ENCODE data around the gene INSR.
"Not testable (repeated sequence)": the region's sequence is repeated elsewhere in the genome, so short reads cannot be mapped to it uniquely, and the experiment has no call there.

INSR gene

GRCh38 chr19:7210359-7210758, 83.9 kb downstream of the INSR start:
- TF ChIP-seq EZH2 (IDR thresholded peaks at IDR 0.05; ENCODE audit: borderline replicate concordance, low read depth, low read length, severe bottlenecking) (no peak), CTCF (IDR thresholded peaks at IDR 0.05; ENCODE audit: borderline replicate concordance, extremely low read depth, low read length, poor library complexity, severe bottlenecking) (no peak)
- Histone ChIP-seq H3K4me3 (ENCODE audit: low read depth in 1 of 2, low read length in 2 of 2) (no peak overlapping the region), H3K27ac (ENCODE audit: low read length) (no peak overlapping the region), H3K4me1 (ENCODE audit: insufficient read depth, low read length) (no peaks in the 10 kb centered on the region), H3K4me2 (ENCODE audit: insufficient read depth, low read length) (no peak overlapping the region), H3K9me3 (ENCODE audit: insufficient read depth, low read length, severe bottlenecking) (no peaks in the 10 kb centered on the region), H3K36me3 (ENCODE audit: insufficient read depth, low read length) (no peaks in the 10 kb centered on the region), H3K9ac (ENCODE audit: low read depth, low read length) (no peak overlapping the region), H3K27me3 (ENCODE audit: insufficient read depth, low read length, poor library complexity) (no peaks in the 10 kb centered on the region), H2AFZ (ENCODE audit: low read depth, low read length) (no peak overlapping the region), H3K79me2 (ENCODE audit: insufficient read depth, low read length) (no peaks in the 10 kb centered on the region; the same call in 1 of the 2 replicates), H4K20me1 (ENCODE audit: insufficient read depth, low read length) (peaks cover 21% of the 10 kb centered on the region; the same call in 1 of the 2 replicates)
- no peak for DNase-seq
- no peak for ATAC-seq (ENCODE audit: insufficient read depth, low read depth)

- H3K4me1 ChIP-seq (ENCODE audit: insufficient read depth, low read length); H3K9ac ChIP-seq (ENCODE audit: low read depth, low read length); H3K4me3 ChIP-seq (ENCODE audit: low read depth in 1 of 2, low read length in 2 of 2); DNase-seq; H3K27ac ChIP-seq (ENCODE audit: low read length); H3K9me3 ChIP-seq (ENCODE audit: insufficient read depth, low read length, severe bottlenecking); H3K36me3 ChIP-seq (ENCODE audit: insufficient read depth, low read length); H3K4me2 ChIP-seq (ENCODE audit: insufficient read depth, low read length); H2AFZ ChIP-seq (ENCODE audit: low read depth, low read length); ATAC-seq (ENCODE audit: insufficient read depth, low read depth); H3K79me2 ChIP-seq (ENCODE audit: insufficient read depth, low read length); H3K27me3 ChIP-seq (ENCODE audit: insufficient read depth, low read length, poor library complexity): not testable (repeated sequence)
- peaks cover 19% of the 10 kb centered on the region; the same call in 1 of the 2 replicates for H4K20me1 ChIP-seq (ENCODE audit: insufficient read depth, low read length)
Observed at GRCh38 chr19:7209597-7210325, 84.5 kb downstream of the INSR start.

GRCh38 chr19:7209036-7209435, 85.2 kb downstream of the INSR start:
- not testable (repeated sequence) for DNase-seq; H3K9ac ChIP-seq (ENCODE audit: low read depth, low read length); H3K27me3 ChIP-seq (ENCODE audit: insufficient read depth, low read length, poor library complexity); H3K79me2 ChIP-seq (ENCODE audit: insufficient read depth, low read length); H3K36me3 ChIP-seq (ENCODE audit: insufficient read depth, low read length); H3K27ac ChIP-seq (ENCODE audit: low read length); H2AFZ ChIP-seq (ENCODE audit: low read depth, low read length); ATAC-seq (ENCODE audit: insufficient read depth, low read depth); H3K4me3 ChIP-seq (ENCODE audit: low read depth in 1 of 2, low read length in 2 of 2); H3K4me1 ChIP-seq (ENCODE audit: insufficient read depth, low read length); H3K4me2 ChIP-seq (ENCODE audit: insufficient read depth, low read length); H3K9me3 ChIP-seq (ENCODE audit: insufficient read depth, low read length, severe bottlenecking)
- peaks cover 18% of the 10 kb centered on the region; the same call in 1 of the 2 replicates for H4K20me1 ChIP-seq (ENCODE audit: insufficient read depth, low read length)

GRCh38 chr19:7203332-7203731, 90.9 kb downstream of the INSR start:
- ATAC-seq (ENCODE audit: insufficient read depth, low read depth) = no peak

More at GRCh38 chr19:7203332-7203731, 90.9 kb downstream of the INSR start:
- peaks cover 13% of the 10 kb centered on the region; the same call in 1 of the 2 replicates for H4K20me1 ChIP-seq (ENCODE audit: insufficient read depth, low read length)
- DNase-seq = no peak
- H3K36me3 ChIP-seq (ENCODE audit: insufficient read depth, low read length) = no peaks in the 10 kb centered on the region
- no peaks in the 10 kb centered on the region for H3K9me3 ChIP-seq (ENCODE audit: insufficient read depth, low read length, severe bottlenecking)
- H3K4me1 ChIP-seq (ENCODE audit: insufficient read depth, low read length) = peaks cover 9% of the 10 kb centered on the region
- H2AFZ ChIP-seq (ENCODE audit: low read depth, low read length) = no peak overlapping the region
- no peaks in the 10 kb centered on the region; the same call in 1 of the 2 replicates for H3K79me2 ChIP-seq (ENCODE audit: insufficient read depth, low read length)
- H3K27ac ChIP-seq (ENCODE audit: low read length) = no peak overlapping the region
- no peak for TF ChIP-seq EZH2 (IDR thresholded peaks at IDR 0.05; ENCODE audit: borderline replicate concordance, low read depth, low read length, severe bottlenecking)
- TF ChIP-seq CTCF (IDR thresholded peaks at IDR 0.05; ENCODE audit: borderline replicate concordance, extremely low read depth, low read length, poor library complexity, severe bottlenecking) = no peak
- H3K27me3 ChIP-seq (ENCODE audit: insufficient read depth, low read length, poor library complexity) = no peaks in the 10 kb centered on the region
- no peak overlapping the region for H3K4me2 ChIP-seq (ENCODE audit: insufficient read depth, low read length)
- H3K9ac ChIP-seq (ENCODE audit: low read depth, low read length) = no peak overlapping the region
- H3K4me3 ChIP-seq (ENCODE audit: low read depth in 1 of 2, low read length in 2 of 2) = no peak overlapping the region

Data from DND-41 (cell line).